BJ (cell line): ENCODE measurements around the gene PDZD4. TPM values are rescaled to one million over a fixed set of nuclear protein-coding genes. Genes with fewer than 3 reads are reported as not detected.

ENCODE experiments used
- CTCF ChIA-PET: fragments of 350-600 bp; formaldehyde crosslinking; extraction: SDS; loops from one replicate; lab custom pipeline; 2021; ENCODE audit warnings: antibody characterized with exemption, inconsistent platforms; lab: Yijun Ruan, JAX
- POLR2A ChIA-PET: fragments of 300-600 bp; sonication (Branson Sonifier 250); formaldehyde crosslinking; extraction: SDS; loops from one replicate; lab custom pipeline; 2021; ENCODE audit warnings: antibody characterized with exemption; lab: Charles Lee
- DNase-seq: peaks from one replicate; pipeline ENCODE4 v3.0.0-alpha.2; 2011; ENCODE audit warnings: low read depth
- H3K27me3 ChIP-seq: 2 replicates; pipeline ENCODE4 v1.6.0; 2011; ENCODE audit warnings: low read length; ENCODE audit not compliant: control insufficient read depth, insufficient read depth
- H3K36me3 ChIP-seq: 2 replicates; pipeline ENCODE4 v1.5.1; 2011; ENCODE audit warnings: low read length; ENCODE audit not compliant: control insufficient read depth, insufficient read depth
- H3K4me3 ChIP-seq: 2 replicates; pipeline ENCODE4 v1.5.1; 2011; ENCODE audit warnings: low read depth, mild to moderate bottlenecking, control low read depth, low read length
- polyA plus RNA-seq: library from polyadenylated mRNA; depleted of rRNA; stranded (reverse); fragments of >200 nt; gene quantifications from 2 replicates; pipeline ENCODE4 v1.2.3, GENCODE V29; 2011
- TF ChIP-seq, protein P1 (sequence below): IDR thresholded peaks from 2 replicates; pipeline ENCODE4 v1.5.1; 2011; ENCODE audit warnings: low read depth, mild to moderate bottlenecking, control low read depth, inconsistent platforms, low read length, moderate library complexity; ENCODE audit not compliant: insufficient read depth

Gene PDZD4
- polyA plus RNA-seq, 1 experiment, result 0.82 TPM

DNA sequence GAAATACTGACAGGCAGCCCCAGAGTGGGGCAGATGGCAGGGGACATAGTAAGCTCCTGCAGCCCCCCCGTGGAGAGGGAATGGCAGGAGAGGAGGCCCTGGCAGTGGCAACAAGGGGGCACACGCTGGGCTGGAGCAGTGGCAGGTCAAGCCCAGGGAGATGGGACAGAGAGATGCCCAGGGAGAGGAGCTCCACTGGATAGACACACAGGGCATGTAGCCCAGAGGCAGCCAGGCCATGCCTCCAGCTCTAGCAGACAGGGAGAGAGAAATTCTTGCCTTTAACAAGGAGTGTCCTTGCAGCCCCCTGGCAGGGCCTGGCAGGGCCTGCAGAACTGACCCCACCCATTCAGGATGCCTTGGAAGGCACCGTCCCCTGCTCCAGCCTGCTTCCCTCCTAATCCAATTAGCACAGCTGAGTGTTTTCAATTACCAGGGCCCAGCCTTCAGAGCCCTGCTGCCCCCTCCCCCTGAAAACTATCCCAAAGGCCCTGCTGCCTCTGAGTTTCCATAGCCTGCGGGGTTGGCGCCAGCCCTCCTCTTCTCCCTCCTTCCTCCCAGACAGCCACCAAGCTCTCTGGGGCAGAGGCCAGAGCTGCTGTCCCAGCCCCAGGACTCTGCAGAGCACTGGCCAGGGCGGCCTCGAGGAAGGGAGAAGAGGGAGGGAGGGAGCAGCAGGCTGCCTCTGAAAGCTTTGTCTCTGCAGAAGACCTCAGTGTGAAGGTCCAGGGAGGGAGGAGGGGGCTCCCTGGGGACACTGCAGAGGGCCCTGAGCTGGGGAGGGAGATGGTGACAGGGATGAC lies 43.1 kb upstream of the PDZD4 start:
- peaks cover 8% of the 10 kb centered on the region for H3K36me3 ChIP-seq
- TF ChIP-seq, protein P1, sequence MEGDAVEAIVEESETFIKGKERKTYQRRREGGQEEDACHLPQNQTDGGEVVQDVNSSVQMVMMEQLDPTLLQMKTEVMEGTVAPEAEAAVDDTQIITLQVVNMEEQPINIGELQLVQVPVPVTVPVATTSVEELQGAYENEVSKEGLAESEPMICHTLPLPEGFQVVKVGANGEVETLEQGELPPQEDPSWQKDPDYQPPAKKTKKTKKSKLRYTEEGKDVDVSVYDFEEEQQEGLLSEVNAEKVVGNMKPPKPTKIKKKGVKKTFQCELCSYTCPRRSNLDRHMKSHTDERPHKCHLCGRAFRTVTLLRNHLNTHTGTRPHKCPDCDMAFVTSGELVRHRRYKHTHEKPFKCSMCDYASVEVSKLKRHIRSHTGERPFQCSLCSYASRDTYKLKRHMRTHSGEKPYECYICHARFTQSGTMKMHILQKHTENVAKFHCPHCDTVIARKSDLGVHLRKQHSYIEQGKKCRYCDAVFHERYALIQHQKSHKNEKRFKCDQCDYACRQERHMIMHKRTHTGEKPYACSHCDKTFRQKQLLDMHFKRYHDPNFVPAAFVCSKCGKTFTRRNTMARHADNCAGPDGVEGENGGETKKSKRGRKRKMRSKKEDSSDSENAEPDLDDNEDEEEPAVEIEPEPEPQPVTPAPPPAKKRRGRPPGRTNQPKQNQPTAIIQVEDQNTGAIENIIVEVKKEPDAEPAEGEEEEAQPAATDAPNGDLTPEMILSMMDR, result no peak
- no peaks in the 10 kb centered on the region for H3K27me3 ChIP-seq
- ChIA-PET POLR2A (no interaction called here), CTCF (no interaction called here)
- no peak for DNase-seq
- H3K4me3 ChIP-seq, result no peak overlapping the region

GRCh38 chrX:153871946-153872878 lies 41.9 kb upstream of the PDZD4 start:
- Histone ChIP-seq H3K4me3 (no peak overlapping the region), H3K36me3 (peaks cover 8% of the 10 kb centered on the region), H3K27me3 (no peaks in the 10 kb centered on the region)
- DNase-seq, result no peak
- TF ChIP-seq, protein P1, result no peak
- ChIA-PET CTCF (no interaction called here), POLR2A (no interaction called here)

DNA sequence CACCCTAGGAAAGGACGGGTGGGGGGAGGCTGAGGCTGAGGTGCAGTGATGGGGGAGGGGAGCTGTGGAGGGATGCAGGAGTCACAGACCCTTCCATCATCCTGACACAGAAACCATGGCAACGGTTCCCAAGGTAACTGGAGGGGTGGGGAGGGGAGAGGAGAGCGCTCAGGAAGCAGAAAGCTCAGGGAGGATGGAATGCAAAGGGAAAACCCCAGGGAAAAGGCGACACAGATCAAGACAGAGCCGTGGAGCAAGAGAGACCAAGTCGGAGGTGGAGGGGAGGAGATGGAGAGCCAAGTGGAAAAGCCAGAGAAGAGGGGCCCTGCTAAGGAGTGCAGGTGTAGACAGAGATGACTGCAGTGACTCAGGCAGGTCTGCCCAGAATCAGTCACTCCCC lies 41.1 kb upstream of the PDZD4 start:
- DNase-seq, result no peak
- POLR2A ChIA-PET, result no interaction called here
- Histone ChIP-seq H3K4me3 (no peak overlapping the region), H3K36me3 (peaks cover 8% of the 10 kb centered on the region), H3K27me3 (no peaks in the 10 kb centered on the region)
- TF ChIP-seq, protein P1, result no peak
- CTCF ChIA-PET, result no interaction called here

DNA sequence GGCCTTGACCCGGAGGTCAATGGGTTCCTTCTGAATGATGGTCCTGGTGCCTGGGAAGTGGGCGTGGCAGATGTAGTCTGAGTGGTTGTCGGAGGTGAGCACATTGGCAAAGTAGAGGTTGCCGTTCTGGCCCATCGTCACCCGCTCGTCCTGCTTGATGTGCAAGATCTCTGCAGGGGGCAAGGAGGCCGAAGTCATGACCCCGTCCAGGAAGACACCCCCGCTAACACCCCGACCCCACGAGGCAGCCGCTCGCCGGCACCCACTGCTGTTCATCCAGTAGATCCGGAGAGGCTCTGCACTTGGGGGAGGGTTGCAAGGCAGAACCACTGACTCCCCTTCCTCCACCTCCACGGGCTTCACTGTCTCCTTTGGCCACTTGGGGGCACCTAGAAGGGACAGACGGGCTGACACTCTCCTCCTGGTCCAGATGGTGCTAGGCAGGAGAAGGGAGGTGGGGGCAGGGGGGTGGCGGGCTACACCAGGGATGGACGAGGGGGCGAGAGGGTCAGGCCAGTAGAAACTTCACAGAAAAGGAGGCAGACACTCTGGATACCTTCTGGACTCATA lies 40.5 kb upstream of the PDZD4 start:
- no peak for DNase-seq
- H3K36me3 ChIP-seq, result peaks cover 8% of the 10 kb centered on the region
- CTCF ChIA-PET, result no interaction called here
- H3K27me3 ChIP-seq, result no peaks in the 10 kb centered on the region
- H3K4me3 ChIP-seq, result no peak overlapping the region
- POLR2A ChIA-PET, result interaction anchor here (0.6 kb wide), 1 partner anchor 74 kb away, joined by 6 read pairs; no protein-coding TSS in a partner anchor
- TF ChIP-seq, protein P1, result no peak
